HEK293 (cell line): Measurements from ENCODE around the gene ATP1A3.
A peak's percentile ranks its signal among the peaks of the same experiment; 100 is the strongest.

Source experiments
- CTCF ChIA-PET: fragments of 350-600 bp; formaldehyde crosslinking; extraction: SDS; loops from one replicate; lab custom pipeline; 2021; ENCODE audit warnings: antibody characterized with exemption; lab: Yijun Ruan, JAX
- POLR2A ChIA-PET: fragments of 300-600 bp; formaldehyde crosslinking; extraction: SDS; loops from one replicate; lab custom pipeline; 2020; ENCODE audit warnings: antibody characterized with exemption, inconsistent platforms; lab: Yijun Ruan, JAX
- H3K27ac ChIP-seq: fragments of 200-500 bp; sonication (Bioruptor generic); 2 replicates; pipeline ENCODE4 v1.5.1; 2014; ENCODE audit warnings: low read depth, low read length, control low read depth, inconsistent platforms; ENCODE audit errors: extremely low read depth
- H3K36me3 ChIP-seq, 2 experiments: fragments of 200-500 bp in 1 of 2; sonication (Bioruptor generic) in 1 of 2; 1 replicate in 1 of 2; 2 replicates in 1 of 2; pipeline ENCODE4 v1.5.1; 2014 to 2017; ENCODE audit warnings: inconsistent platforms in 2 of 2, low read length in 2 of 2; ENCODE audit not compliant: control insufficient read depth in 2 of 2, insufficient read depth in 1 of 2
- H3K4me1 ChIP-seq: fragments of 200-500 bp; sonication (Bioruptor generic); 2 replicates; pipeline ENCODE4 v1.5.1; 2014; ENCODE audit warnings: mild to moderate bottlenecking, low read length, inconsistent platforms; ENCODE audit not compliant: control insufficient read depth, insufficient read depth
- H3K4me3 ChIP-seq: 2 replicates; pipeline ENCODE4 v1.5.1; 2011; ENCODE audit warnings: low read depth, mild to moderate bottlenecking, control low read depth, low read length, moderate library complexity
- H3K9me3 ChIP-seq: fragments of 200-500 bp; sonication (Bioruptor generic); 2 replicates; pipeline ENCODE4 v1.5.1; 2014; ENCODE audit warnings: low read depth, low read length, inconsistent platforms; ENCODE audit not compliant: control insufficient read depth, insufficient read depth
- FEZF1 ChIP-seq: fragments of 450-650 bp; formaldehyde crosslinking; IDR thresholded peaks from 2 replicates; pipeline ENCODE4 v1.5.1; 2016; ENCODE audit warnings: missing biosample characterization, missing genetic modification characterization
- GLIS1 ChIP-seq: fragments of 450-650 bp; formaldehyde crosslinking; IDR thresholded peaks from 2 replicates; pipeline ENCODE4 v1.5.1; 2016; ENCODE audit warnings: missing biosample characterization, missing genetic modification characterization
- HOXC10 ChIP-seq: sonication (generic); formaldehyde crosslinking; IDR thresholded peaks from 2 replicates; pipeline ENCODE4 v1.8.1; 2023; ENCODE audit warnings: mild to moderate bottlenecking, missing genetic modification reagents
- MZF1 ChIP-seq: fragments of 450-650 bp; formaldehyde crosslinking; IDR thresholded peaks from 2 replicates; pipeline ENCODE4 v1.5.1; 2017; ENCODE audit warnings: missing biosample characterization, missing genetic modification characterization, borderline replicate concordance
- SCRT1 ChIP-seq: fragments of 450-650 bp; formaldehyde crosslinking; IDR thresholded peaks from 2 replicates; pipeline ENCODE4 v1.5.1; 2016; ENCODE audit warnings: missing biosample characterization, missing genetic modification characterization, borderline replicate concordance
- SCRT2 ChIP-seq: fragments of 450-650 bp; formaldehyde crosslinking; IDR thresholded peaks from 2 replicates; pipeline ENCODE4 v1.5.1; 2016; ENCODE audit warnings: missing biosample characterization, missing genetic modification characterization
- SP7 ChIP-seq: fragments of 450-650 bp; formaldehyde crosslinking; IDR thresholded peaks from 2 replicates; pipeline ENCODE4 v1.5.1; 2016; ENCODE audit warnings: missing biosample characterization, missing genetic modification characterization
- ZBTB21 ChIP-seq: fragments of 450-650 bp; formaldehyde crosslinking; IDR thresholded peaks from 2 replicates; pipeline ENCODE4 v1.5.1; 2017; ENCODE audit warnings: missing biosample characterization, missing genetic modification characterization
- ZBTB7A ChIP-seq: fragments of 450-650 bp; formaldehyde crosslinking; IDR thresholded peaks from 2 replicates; pipeline ENCODE4 v1.5.1; 2016; ENCODE audit warnings: low read depth, missing biosample characterization, missing genetic modification characterization
- ZFP69B ChIP-seq: fragments of 450-650 bp; formaldehyde crosslinking; IDR thresholded peaks from 2 replicates; pipeline ENCODE4 v1.5.1; 2016; ENCODE audit warnings: missing biosample characterization, missing genetic modification characterization
- ZNF10 ChIP-seq: fragments of 450-650 bp; formaldehyde crosslinking; IDR thresholded peaks from 2 replicates; pipeline ENCODE4 v1.5.1; 2017; ENCODE audit warnings: missing biosample characterization, missing genetic modification characterization
- ZNF202 ChIP-seq: fragments of 450-650 bp; formaldehyde crosslinking; IDR thresholded peaks from 2 replicates; pipeline ENCODE4 v1.5.1; 2016; ENCODE audit warnings: missing biosample characterization, missing genetic modification characterization, borderline replicate concordance
- ZNF223 ChIP-seq: fragments of 450-650 bp; formaldehyde crosslinking; IDR thresholded peaks from 2 replicates; pipeline ENCODE4 v1.5.1; 2016; ENCODE audit warnings: missing biosample characterization, missing genetic modification characterization
- ZNF24 ChIP-seq: fragments of 450-650 bp; formaldehyde crosslinking; IDR thresholded peaks from 2 replicates; pipeline ENCODE4 v1.5.1; 2016; ENCODE audit warnings: missing biosample characterization, missing genetic modification characterization
- ZNF311 ChIP-seq: fragments of 450-650 bp; formaldehyde crosslinking; IDR thresholded peaks from 2 replicates; pipeline ENCODE4 v1.5.1; 2017; ENCODE audit warnings: missing biosample characterization, missing genetic modification characterization, borderline replicate concordance
- ZNF324 ChIP-seq: fragments of 450-650 bp; formaldehyde crosslinking; IDR thresholded peaks from 2 replicates; pipeline ENCODE4 v1.5.1; 2016; ENCODE audit warnings: missing biosample characterization, missing genetic modification characterization
- ZNF335 ChIP-seq: fragments of 450-650 bp; formaldehyde crosslinking; conservative IDR thresholded peaks from 2 replicates; pipeline ENCODE4 v1.5.1; 2016; ENCODE audit warnings: missing biosample characterization, missing genetic modification characterization
- ZNF350 ChIP-seq: fragments of 450-650 bp; formaldehyde crosslinking; IDR thresholded peaks from 2 replicates; pipeline ENCODE4 v1.5.0; 2017; ENCODE audit warnings: missing biosample characterization, mild to moderate bottlenecking, missing genetic modification characterization
- ZNF366 ChIP-seq: fragments of 450-650 bp; formaldehyde crosslinking; conservative IDR thresholded peaks from 2 replicates; pipeline ENCODE4 v1.5.1; 2016; ENCODE audit warnings: missing biosample characterization, missing genetic modification characterization
- ZNF391 ChIP-seq: fragments of 450-650 bp; formaldehyde crosslinking; IDR thresholded peaks from 2 replicates; pipeline ENCODE4 v1.5.1; 2016; ENCODE audit warnings: low read depth, missing biosample characterization, missing genetic modification characterization, borderline replicate concordance
- ZNF670 ChIP-seq: fragments of 450-650 bp; formaldehyde crosslinking; IDR thresholded peaks from 2 replicates; pipeline ENCODE4 v1.5.1; 2016; ENCODE audit warnings: missing biosample characterization, missing genetic modification characterization, low read depth
- ZNF747 ChIP-seq: fragments of 450-650 bp; formaldehyde crosslinking; IDR thresholded peaks from 2 replicates; pipeline ENCODE4 v1.5.1; 2016; ENCODE audit warnings: missing biosample characterization, missing genetic modification characterization
- TF ChIP-seq, protein P1 (sequence below): fragments of 450-650 bp; formaldehyde crosslinking; IDR thresholded peaks from 2 replicates; pipeline ENCODE4 v1.5.1; 2016; ENCODE audit warnings: missing biosample characterization, missing genetic modification characterization
- TF ChIP-seq, protein P2 (sequence below): fragments of 450-650 bp; formaldehyde crosslinking; IDR thresholded peaks from 2 replicates; pipeline ENCODE4 v1.5.1; 2016; ENCODE audit warnings: missing biosample characterization, missing genetic modification characterization
- TF ChIP-seq, protein P3 (sequence below): fragments of 450-650 bp; formaldehyde crosslinking; IDR thresholded peaks from 2 replicates; pipeline ENCODE4 v1.5.1; 2017; ENCODE audit warnings: missing biosample characterization, missing genetic modification characterization
- TF ChIP-seq, protein P4 (sequence below): sonication (generic); formaldehyde crosslinking; IDR thresholded peaks from 2 replicates; pipeline ENCODE4 v1.8.1; 2022; ENCODE audit warnings: mild to moderate bottlenecking, moderate library complexity, missing genetic modification reagents
- TF ChIP-seq, protein P5 (sequence below): fragments of 450-650 bp; formaldehyde crosslinking; IDR thresholded peaks from 2 replicates; pipeline ENCODE4 v1.5.1; 2016; ENCODE audit warnings: missing biosample characterization, missing genetic modification characterization

ATP1A3 gene

DNA sequence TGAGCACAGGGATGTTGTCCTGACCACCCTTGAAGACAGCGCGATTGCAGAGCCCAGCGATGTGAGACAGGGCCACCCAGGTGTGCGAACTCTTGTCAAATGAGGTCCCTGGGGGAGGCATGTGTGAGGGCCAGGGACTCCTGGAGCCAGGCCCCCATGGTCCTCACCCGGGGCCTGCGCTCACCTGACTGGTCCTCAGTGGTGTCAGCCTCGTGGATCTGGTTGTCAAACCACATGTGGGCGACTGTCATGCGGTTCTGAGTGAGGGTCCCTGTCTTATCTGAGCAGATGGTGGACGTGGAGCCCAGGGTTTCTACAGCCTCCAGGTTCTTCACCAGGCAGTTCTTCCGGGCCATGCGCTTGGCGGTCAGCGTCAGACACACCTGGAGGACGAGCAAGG lies 12.3 kb downstream of the ATP1A3 start:
- CTCF ChIA-PET: interaction anchor here (0.6 kb wide), 1 partner anchor 45 kb away, joined by 5 read pairs; no protein-coding TSS in a partner anchor

DNA sequence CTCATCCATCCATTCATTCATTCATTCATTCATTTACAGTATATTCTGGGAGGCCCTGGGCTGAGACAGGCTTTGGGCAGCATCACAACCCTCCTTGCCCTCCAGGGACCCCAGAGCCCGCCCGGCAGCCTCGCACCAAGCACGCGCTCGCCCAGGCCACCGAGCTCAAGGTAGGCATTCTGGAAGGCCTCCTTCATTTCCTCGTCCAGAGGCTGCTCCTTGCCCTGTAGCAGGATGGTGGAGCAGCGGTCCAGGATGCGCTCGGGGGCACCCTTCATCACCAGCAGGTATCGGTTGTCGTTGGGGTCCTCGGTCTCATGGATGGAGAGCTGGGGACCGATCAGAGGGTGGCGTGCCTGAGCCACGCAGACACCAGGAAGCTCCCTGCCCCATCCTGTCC lies 15.6 kb downstream of the ATP1A3 start:
- no peaks in the 10 kb centered on the region for H3K9me3 ChIP-seq
- TF ChIP-seq ZBTB21 (tag by site-specific recombination) (no peak), ZNF366 (no peak), ZNF24 (tag by site-specific recombination) (0 out of 2 replicates have a peak, but pooled peaks have one; percentile 20), GLIS1 (tag by site-specific recombination) (no peak), ZBTB7A (tag by site-specific recombination) (no peak), FEZF1 (tag by site-specific recombination) (no peak), ZNF202 (no peak)
- TF ChIP-seq, protein P1, sequence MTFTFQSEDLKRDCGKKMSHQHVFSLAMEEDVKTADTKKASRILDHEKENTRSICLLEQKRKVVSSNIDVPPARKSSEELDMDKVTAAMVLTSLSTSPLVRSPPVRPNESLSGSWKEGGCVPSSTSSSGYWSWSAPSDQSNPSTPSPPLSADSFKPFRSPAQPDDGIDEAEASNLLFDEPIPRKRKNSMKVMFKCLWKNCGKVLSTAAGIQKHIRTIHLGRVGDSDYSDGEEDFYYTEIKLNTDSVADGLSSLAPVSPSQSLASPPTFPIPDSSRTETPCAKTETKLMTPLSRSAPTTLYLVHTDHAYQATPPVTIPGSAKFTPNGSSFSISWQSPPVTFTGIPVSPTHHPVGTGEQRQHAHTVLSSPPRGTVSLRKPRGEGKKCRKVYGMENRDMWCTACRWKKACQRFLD: no peak
- H3K4me3 ChIP-seq: no peak overlapping the region
- ChIA-PET CTCF (interaction anchor here (2.4 kb wide), 1 partner anchor 56 kb away, joined by 13 read pairs; no protein-coding TSS in a partner anchor), POLR2A (interaction anchor here (0.5 kb wide), 1 partner anchor 107 kb away, joined by 3 read pairs; no protein-coding TSS in a partner anchor)
- H3K27ac ChIP-seq: no peak overlapping the region
- H3K36me3 ChIP-seq: no peaks in the 10 kb centered on the region; a peak in 1 of 3 replicates
- H3K4me1 ChIP-seq: no peaks in the 10 kb centered on the region

More for the DNA sequence above, 12.3 kb downstream of the ATP1A3 start:
- POLR2A ChIA-PET: no interaction called here
- TF ChIP-seq, protein P2, sequence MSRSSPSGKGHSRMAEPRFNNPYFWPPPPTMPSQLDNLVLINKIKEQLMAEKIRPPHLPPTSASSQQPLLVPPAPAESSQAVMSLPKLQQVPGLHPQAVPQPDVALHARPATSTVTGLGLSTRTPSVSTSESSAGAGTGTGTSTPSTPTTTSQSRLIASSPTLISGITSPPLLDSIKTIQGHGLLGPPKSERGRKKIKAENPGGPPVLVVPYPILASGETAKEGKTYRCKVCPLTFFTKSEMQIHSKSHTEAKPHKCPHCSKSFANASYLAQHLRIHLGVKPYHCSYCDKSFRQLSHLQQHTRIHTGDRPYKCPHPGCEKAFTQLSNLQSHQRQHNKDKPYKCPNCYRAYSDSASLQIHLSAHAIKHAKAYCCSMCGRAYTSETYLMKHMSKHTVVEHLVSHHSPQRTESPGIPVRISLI (tag by site-specific recombination): no peak
- TF ChIP-seq ZNF350 (no peak), ZNF366 (no peak), MZF1 (tag by site-specific recombination) (no peak), HOXC10 (CRISPR knock-in tag) (no peak), GLIS1 (tag by site-specific recombination) (peak; percentile 49)
- Histone ChIP-seq H3K4me1 (no peaks in the 10 kb centered on the region), H3K36me3 (no peaks in the 10 kb centered on the region; a peak in 1 of 3 replicates), H3K9me3 (no peaks in the 10 kb centered on the region), H3K4me3 (no peak overlapping the region), H3K27ac (no peak overlapping the region)

DNA sequence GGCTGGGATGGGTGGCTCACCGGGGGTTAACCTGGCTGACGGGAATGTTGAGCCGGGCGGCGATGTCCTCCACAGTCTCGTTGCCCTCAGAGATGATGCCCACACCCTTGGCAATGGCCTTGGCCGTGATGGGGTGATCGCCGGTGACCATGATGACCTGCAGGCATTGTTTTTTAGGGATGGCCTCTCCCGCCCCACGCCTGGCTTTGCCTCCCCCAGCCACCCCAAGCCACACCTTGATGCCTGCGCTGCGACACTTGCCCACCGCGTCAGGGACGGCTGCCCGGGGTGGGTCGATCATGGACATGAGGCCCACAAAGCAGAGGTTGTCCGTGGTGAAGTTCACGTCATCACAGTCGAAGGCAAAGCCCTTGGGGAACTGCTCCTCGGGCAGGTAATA lies 16.1 kb downstream of the ATP1A3 start:
- Histone ChIP-seq H3K36me3 (no peaks in the 10 kb centered on the region; a peak in 1 of 3 replicates), H3K4me1 (no peaks in the 10 kb centered on the region), H3K9me3 (no peaks in the 10 kb centered on the region), H3K27ac (no peak overlapping the region), H3K4me3 (no peak overlapping the region)
- ChIA-PET POLR2A (no interaction called here), CTCF (interaction anchor here (2.4 kb wide), 1 partner anchor 57 kb away, joined by 13 read pairs; no protein-coding TSS in a partner anchor)
- no peak for TF ChIP-seq ZFP69B (tag by site-specific recombination)
- no peak for TF ChIP-seq ZNF311 (tag by site-specific recombination)
- no peak for TF ChIP-seq ZNF10 (tag by site-specific recombination)
- TF ChIP-seq ZNF670 (tag by site-specific recombination): no peak
- TF ChIP-seq, protein P3, sequence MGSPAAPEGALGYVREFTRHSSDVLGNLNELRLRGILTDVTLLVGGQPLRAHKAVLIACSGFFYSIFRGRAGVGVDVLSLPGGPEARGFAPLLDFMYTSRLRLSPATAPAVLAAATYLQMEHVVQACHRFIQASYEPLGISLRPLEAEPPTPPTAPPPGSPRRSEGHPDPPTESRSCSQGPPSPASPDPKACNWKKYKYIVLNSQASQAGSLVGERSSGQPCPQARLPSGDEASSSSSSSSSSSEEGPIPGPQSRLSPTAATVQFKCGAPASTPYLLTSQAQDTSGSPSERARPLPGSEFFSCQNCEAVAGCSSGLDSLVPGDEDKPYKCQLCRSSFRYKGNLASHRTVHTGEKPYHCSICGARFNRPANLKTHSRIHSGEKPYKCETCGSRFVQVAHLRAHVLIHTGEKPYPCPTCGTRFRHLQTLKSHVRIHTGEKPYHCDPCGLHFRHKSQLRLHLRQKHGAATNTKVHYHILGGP: no peak
- TF ChIP-seq SCRT1 (tag by site-specific recombination): no peak
- TF ChIP-seq ZNF223: no peak
- TF ChIP-seq ZNF324: no peak
- TF ChIP-seq ZNF747 (tag by site-specific recombination): no peak
- no peak for TF ChIP-seq SP7 (tag by site-specific recombination)
- TF ChIP-seq, protein P4, sequence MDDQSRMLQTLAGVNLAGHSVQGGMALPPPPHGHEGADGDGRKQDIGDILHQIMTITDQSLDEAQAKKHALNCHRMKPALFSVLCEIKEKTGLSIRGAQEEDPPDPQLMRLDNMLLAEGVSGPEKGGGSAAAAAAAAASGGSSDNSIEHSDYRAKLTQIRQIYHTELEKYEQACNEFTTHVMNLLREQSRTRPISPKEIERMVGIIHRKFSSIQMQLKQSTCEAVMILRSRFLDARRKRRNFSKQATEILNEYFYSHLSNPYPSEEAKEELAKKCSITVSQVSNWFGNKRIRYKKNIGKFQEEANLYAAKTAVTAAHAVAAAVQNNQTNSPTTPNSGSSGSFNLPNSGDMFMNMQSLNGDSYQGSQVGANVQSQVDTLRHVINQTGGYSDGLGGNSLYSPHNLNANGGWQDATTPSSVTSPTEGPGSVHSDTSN (CRISPR knock-in tag): no peak
- no peak for TF ChIP-seq ZNF391 (tag by site-specific recombination)
- TF ChIP-seq SCRT2 (tag by site-specific recombination): no peak
- no peak for TF ChIP-seq ZNF335 (tag by site-specific recombination)
- TF ChIP-seq, protein P5, sequence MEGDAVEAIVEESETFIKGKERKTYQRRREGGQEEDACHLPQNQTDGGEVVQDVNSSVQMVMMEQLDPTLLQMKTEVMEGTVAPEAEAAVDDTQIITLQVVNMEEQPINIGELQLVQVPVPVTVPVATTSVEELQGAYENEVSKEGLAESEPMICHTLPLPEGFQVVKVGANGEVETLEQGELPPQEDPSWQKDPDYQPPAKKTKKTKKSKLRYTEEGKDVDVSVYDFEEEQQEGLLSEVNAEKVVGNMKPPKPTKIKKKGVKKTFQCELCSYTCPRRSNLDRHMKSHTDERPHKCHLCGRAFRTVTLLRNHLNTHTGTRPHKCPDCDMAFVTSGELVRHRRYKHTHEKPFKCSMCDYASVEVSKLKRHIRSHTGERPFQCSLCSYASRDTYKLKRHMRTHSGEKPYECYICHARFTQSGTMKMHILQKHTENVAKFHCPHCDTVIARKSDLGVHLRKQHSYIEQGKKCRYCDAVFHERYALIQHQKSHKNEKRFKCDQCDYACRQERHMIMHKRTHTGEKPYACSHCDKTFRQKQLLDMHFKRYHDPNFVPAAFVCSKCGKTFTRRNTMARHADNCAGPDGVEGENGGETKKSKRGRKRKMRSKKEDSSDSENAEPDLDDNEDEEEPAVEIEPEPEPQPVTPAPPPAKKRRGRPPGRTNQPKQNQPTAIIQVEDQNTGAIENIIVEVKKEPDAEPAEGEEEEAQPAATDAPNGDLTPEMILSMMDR (tag by site-specific recombination): no peak
